Progenitor cell of endocrine pancreas (in vitro differentiated cells): ENCODE data around the gene SEC16A. TPM values are rescaled to one million over a fixed set of nuclear protein-coding genes. Genes with fewer than 3 reads are reported as not detected.

ENCODE experiments used
- DNase-seq: peaks from one replicate; pipeline ENCODE4 v3.0.0; 2021; ENCODE audit warnings: low spot score; ENCODE audit not compliant: unreplicated experiment
- H3K27ac Mint-ChIP-seq: 2 replicates; pipeline ENCODE4 v1.8.0; 2021; ENCODE audit warnings: mild to moderate bottlenecking, moderate library complexity, mixed read lengths
- H3K27me3 Mint-ChIP-seq: 2 replicates; pipeline ENCODE4 v1.8.0; 2021; ENCODE audit warnings: mixed read lengths
- H3K36me3 Mint-ChIP-seq: 2 replicates; pipeline ENCODE4 v1.8.0; 2022; ENCODE audit warnings: mixed read lengths; ENCODE audit not compliant: insufficient read depth
- H3K4me1 Mint-ChIP-seq: 2 replicates; pipeline ENCODE4 v1.8.0; 2021; ENCODE audit warnings: low read depth, mixed read lengths
- H3K4me3 Mint-ChIP-seq: 2 replicates; pipeline ENCODE4 v1.8.0; 2021; ENCODE audit warnings: low read depth, mild to moderate bottlenecking, moderate library complexity, mixed read lengths
- H3K9me3 Mint-ChIP-seq: 2 replicates; pipeline ENCODE4 v1.8.0; 2021; ENCODE audit warnings: low read depth, mixed read lengths
- long read RNA-seq: library from polyadenylated mRNA; unstranded; transcript quantifications from one replicate; pipeline ENCODE4 v2.0.0, GENCODE V29; 2020
- total RNA-seq: library from RNA; stranded (reverse); gene quantifications from 2 replicates; pipeline ENCODE4 v1.2.1, GENCODE V29; 2021
- TF ChIP-seq, protein P1 (sequence below): fragments of 200-600 bp; sonication (generic); IDR thresholded peaks from one replicate; pipeline ENCODE4 v1.5.0; 2021; ENCODE audit warnings: antibody characterized with exemption, mild to moderate bottlenecking; ENCODE audit not compliant: unreplicated experiment

SEC16A gene, protein sequence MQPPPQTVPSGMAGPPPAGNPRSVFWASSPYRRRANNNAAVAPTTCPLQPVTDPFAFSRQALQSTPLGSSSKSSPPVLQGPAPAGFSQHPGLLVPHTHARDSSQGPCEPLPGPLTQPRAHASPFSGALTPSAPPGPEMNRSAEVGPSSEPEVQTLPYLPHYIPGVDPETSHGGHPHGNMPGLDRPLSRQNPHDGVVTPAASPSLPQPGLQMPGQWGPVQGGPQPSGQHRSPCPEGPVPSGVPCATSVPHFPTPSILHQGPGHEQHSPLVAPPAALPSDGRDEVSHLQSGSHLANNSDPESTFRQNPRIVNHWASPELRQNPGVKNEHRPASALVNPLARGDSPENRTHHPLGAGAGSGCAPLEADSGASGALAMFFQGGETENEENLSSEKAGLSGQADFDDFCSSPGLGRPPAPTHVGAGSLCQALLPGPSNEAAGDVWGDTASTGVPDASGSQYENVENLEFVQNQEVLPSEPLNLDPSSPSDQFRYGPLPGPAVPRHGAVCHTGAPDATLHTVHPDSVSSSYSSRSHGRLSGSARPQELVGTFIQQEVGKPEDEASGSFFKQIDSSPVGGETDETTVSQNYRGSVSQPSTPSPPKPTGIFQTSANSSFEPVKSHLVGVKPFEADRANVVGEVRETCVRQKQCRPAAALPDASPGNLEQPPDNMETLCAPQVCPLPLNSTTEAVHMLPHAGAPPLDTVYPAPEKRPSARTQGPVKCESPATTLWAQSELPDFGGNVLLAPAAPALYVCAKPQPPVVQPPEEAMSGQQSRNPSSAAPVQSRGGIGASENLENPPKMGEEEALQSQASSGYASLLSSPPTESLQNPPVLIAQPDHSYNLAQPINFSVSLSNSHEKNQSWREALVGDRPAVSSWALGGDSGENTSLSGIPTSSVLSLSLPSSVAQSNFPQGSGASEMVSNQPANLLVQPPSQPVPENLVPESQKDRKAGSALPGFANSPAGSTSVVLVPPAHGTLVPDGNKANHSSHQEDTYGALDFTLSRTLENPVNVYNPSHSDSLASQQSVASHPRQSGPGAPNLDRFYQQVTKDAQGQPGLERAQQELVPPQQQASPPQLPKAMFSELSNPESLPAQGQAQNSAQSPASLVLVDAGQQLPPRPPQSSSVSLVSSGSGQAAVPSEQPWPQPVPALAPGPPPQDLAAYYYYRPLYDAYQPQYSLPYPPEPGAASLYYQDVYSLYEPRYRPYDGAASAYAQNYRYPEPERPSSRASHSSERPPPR (N-terminal part only)
- total RNA-seq, result 76.1 and 78.8 TPM in 2 replicates
- long read RNA-seq, partial matches to known transcripts, result 15 of 38 reads
- long read RNA-seq, other reads (novel, unspliced or antisense), result 20 of 38 reads

DNA sequence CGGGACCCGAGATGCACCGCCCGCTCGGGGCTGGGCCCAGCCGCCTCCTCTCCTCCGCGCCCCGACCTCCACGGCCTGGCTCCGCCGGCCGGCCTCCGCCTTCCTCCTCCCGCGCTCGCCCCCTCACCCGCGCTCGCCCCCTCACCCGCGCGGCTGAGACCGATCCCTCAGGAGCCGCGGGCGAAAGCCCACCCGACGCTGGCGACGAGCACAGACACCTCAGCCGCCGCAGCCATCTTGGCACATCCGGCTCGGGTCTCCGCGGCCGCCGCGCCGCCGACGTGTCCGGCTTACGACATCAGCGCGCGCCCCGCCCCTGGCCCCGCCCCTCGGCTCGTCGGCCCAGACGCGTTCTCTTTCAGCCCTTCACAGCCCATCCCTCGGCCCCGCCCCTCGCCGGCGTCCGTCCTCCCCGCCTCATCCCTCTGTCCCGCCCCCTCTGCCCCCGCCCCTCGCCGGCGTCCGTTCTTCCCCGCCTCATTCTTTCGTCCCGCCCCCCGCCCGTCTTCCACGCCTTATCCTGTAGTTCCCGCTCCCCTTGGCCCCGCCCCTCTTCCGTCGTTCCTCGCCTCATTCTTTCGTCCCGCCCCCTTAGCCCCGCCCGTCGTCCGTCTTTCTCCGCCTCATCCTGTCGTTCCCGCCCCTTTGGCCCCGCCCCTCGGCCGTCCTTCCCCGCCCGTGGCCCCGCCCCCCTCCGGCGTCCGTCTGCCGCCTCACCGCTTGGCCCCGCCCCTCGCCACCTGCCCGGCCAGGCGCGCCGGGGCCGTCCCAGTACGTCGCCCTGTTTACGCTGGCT is at the start of gene SEC16A:
SEC16A (minus strand) TSS at position 248 of the 796 bp plus-strand sequence. CDS start 5,425 bp downstream, outside the sequence.
- peak; percentile 99 for DNase-seq
- H3K27ac Mint-ChIP-seq, result peak within 1 kb of the TSS; percentile 100
- no peaks in the 10 kb centered on the region for H3K9me3 Mint-ChIP-seq
- H3K36me3 Mint-ChIP-seq, result peaks cover 1% of the 10 kb centered on the region
- TF ChIP-seq, protein P1, sequence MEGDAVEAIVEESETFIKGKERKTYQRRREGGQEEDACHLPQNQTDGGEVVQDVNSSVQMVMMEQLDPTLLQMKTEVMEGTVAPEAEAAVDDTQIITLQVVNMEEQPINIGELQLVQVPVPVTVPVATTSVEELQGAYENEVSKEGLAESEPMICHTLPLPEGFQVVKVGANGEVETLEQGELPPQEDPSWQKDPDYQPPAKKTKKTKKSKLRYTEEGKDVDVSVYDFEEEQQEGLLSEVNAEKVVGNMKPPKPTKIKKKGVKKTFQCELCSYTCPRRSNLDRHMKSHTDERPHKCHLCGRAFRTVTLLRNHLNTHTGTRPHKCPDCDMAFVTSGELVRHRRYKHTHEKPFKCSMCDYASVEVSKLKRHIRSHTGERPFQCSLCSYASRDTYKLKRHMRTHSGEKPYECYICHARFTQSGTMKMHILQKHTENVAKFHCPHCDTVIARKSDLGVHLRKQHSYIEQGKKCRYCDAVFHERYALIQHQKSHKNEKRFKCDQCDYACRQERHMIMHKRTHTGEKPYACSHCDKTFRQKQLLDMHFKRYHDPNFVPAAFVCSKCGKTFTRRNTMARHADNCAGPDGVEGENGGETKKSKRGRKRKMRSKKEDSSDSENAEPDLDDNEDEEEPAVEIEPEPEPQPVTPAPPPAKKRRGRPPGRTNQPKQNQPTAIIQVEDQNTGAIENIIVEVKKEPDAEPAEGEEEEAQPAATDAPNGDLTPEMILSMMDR, result no peak
- peaks cover 11% of the 10 kb centered on the region for H3K27me3 Mint-ChIP-seq
- peaks cover 25% of the 10 kb centered on the region for H3K4me1 Mint-ChIP-seq
- peak within 1 kb of the TSS; percentile 96 for H3K4me3 Mint-ChIP-seq

DNA sequence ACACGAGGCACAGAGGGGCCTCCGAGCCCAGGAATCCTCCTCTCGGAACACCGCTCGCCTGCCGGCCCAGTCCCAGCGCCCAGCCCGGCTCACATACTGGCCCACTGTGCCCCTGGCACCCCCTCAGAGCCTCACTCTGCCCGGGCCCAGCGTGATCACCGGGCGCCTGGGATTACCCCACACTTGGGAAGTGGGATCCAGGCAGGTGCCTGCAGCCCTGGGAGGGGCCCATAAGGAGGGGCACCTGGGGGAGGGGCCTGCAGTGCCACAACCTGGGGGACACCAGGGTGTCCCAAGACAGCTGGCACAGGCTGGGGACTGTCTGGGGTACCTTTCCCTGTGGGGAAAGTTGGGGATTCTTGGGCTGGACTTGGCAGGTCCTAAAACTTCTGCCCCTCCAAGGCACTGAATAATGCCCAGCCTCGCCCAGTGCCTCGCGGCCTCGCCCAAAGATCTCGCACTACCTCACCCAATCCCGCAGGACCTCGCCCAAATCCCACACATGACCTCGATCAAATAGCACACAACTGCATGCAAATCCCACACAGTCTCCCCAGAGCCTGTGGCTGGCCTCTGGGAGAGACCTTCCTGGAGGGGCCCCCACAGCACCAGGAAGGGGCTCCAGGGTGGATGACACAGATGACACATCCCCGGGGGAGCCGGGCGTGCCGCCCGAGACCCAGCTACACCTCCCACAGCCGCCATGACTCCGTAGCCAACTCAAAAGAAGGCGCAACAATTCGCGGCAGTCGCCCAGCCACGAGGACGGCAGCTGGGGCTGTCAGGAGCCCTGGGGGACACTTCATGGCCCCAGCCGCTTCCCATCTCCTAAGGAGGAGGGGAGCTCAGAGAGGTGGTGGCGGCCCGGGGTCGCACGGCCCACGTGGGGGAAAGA is 49.3 kb upstream of the SEC16A start:
- DNase-seq, result no peak
- TF ChIP-seq, protein P1, result no peak
- Mint-ChIP-seq H3K9me3 (no peaks in the 10 kb centered on the region), H3K27me3 (no peaks in the 10 kb centered on the region), H3K27ac (no peak overlapping the region), H3K4me3 (no peak overlapping the region), H3K36me3 (peaks cover 5% of the 10 kb centered on the region), H3K4me1 (peaks cover 12% of the 10 kb centered on the region)

DNA sequence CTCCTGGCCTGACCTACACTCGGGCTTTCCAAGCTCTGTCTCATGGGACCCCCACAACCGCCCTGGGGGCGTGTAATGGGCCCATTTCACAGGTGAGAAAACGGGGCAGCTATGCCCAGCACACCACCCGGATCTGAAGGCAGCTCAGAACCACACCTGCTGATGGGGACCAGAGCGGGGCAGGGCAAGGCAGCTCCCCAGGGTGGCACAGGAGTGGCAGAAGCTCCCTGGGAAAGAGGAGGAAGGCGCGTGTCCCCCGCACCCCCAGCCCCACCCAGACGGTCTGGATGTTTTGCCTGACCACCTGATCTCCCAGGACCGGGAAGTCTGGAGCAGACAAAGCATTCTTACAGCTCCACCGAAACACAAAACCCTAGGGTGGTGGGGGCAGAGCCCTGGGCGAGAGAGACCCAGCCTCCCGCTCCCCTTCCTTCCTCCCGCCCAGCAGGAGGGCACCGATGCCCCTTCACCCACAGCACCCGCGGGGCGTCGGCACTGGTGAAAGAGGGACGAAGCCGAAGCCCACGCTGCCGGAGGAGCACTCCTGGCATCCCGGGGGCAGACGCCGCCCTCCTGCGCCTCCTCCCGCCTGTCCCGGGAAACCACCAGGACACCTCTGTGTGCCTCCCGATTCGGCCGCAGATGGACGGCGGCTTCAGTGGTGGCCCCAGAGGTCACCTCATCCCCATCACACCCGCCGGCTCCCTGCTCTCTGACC is 48.5 kb upstream of the SEC16A start:
- Mint-ChIP-seq H3K4me3 (no peak overlapping the region), H3K9me3 (no peaks in the 10 kb centered on the region), H3K27me3 (no peaks in the 10 kb centered on the region), H3K27ac (no peak overlapping the region), H3K4me1 (peaks cover 14% of the 10 kb centered on the region), H3K36me3 (peaks cover 3% of the 10 kb centered on the region)
- TF ChIP-seq, protein P1, result no peak
- DNase-seq, result no peak

DNA sequence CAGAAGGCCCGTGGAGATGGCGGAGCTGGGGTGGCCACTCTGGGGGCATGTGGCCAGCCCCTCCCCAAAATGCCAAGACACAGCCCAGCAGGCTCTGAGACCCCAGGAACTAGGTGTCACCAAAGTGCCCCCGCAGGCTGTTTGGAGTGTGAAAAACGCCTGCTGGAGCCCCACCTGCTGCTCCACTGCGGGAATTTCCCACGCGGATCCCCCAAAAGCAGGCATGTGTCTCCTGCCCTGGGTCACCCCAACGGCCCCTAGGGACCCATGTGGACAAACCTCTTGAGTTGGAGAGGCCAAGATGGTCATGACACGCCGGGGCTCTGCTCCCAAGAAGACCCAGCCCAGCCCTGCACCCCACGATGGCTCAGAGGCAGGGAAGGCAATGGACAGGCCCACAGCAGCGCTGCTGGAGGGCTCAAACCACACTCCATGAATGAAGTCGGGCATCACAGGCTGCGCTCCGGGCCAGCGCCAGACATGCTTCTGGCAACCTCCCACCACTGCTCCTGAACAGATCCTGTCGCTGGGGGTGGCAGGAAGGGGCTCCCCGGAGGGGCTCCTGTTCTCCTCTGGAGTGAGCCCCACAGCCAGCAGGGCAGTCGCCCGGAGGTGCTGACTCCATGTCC is 47.7 kb upstream of the SEC16A start:
- Mint-ChIP-seq H3K4me3 (no peak overlapping the region), H3K4me1 (peaks cover 20% of the 10 kb centered on the region), H3K27ac (no peak overlapping the region), H3K27me3 (no peaks in the 10 kb centered on the region), H3K36me3 (peaks cover 3% of the 10 kb centered on the region), H3K9me3 (no peaks in the 10 kb centered on the region)
- DNase-seq, result no peak
- TF ChIP-seq, protein P1, result no peak
